CD8-positive, alpha-beta memory T cell (primary cell): ENCODE results near the gene ZNF3. TPM values are rescaled to one million over a fixed set of nuclear protein-coding genes. Genes with fewer than 3 reads are reported as not detected.

Source experiments
- CTCF ChIA-PET: fragments of 350-600 bp; sonication (Branson Sonifier 250); formaldehyde crosslinking; loops from one replicate; lab custom pipeline; 2021; ENCODE audit warnings: antibody characterized with exemption; lab: Charles Lee
- POLR2A ChIA-PET: fragments of 350-600 bp; sonication (Branson Sonifier 250); formaldehyde crosslinking; loops from one replicate; lab custom pipeline; 2021; ENCODE audit warnings: antibody characterized with exemption; lab: Charles Lee
- DNase-seq, 5 donors: peaks; one replicate each; pipeline versions ENCODE4 v3.0.0 to v3.0.0-alpha.2; 2020 to 2022; ENCODE audit warnings: mixed read lengths in 1 of 5
- H3K27ac ChIP-seq: one replicate; pipeline ENCODE4 v1.7.0; 2013; ENCODE audit warnings: low read depth, mild to moderate bottlenecking, low read length, moderate library complexity
- H3K27me3 ChIP-seq: 2 replicates; pipeline ENCODE4 v1.7.0; 2013; ENCODE audit warnings: low read length, mild to moderate bottlenecking; ENCODE audit not compliant: insufficient read depth, poor library complexity, severe bottlenecking
- H3K36me3 ChIP-seq: 2 replicates; pipeline ENCODE4 v1.7.0; 2013; ENCODE audit warnings: mild to moderate bottlenecking, low read length, moderate library complexity; ENCODE audit not compliant: insufficient read depth
- H3K4me1 ChIP-seq: 2 replicates; pipeline ENCODE4 v1.7.0; 2013; ENCODE audit warnings: mild to moderate bottlenecking, low read length, moderate library complexity; ENCODE audit not compliant: insufficient read depth
- H3K4me3 ChIP-seq: 2 replicates; pipeline ENCODE4 v1.7.0; 2013; ENCODE audit warnings: mild to moderate bottlenecking, low read length
- H3K9me3 ChIP-seq: 2 replicates; pipeline ENCODE4 v1.7.0; 2013; ENCODE audit warnings: mild to moderate bottlenecking, low read length
- H3K27ac Mint-ChIP-seq, 8 donors: one replicate each; pipeline ENCODE4 v1.8.0; 2020 to 2021; ENCODE audit warnings: mixed read lengths in 8 of 8, mild to moderate bottlenecking in 6 of 8, inconsistent platforms in 3 of 8, moderate library complexity in 3 of 8
- H3K27me3 Mint-ChIP-seq, 2 donors: one replicate each; pipeline ENCODE4 v1.8.0; 2020 to 2021; ENCODE audit warnings: mixed read lengths in 2 of 2, mild to moderate bottlenecking in 1 of 2, moderate library complexity in 1 of 2
- H3K36me3 Mint-ChIP-seq, 3 donors: one replicate each; pipeline ENCODE4 v1.8.0; 2020 to 2021; ENCODE audit warnings: mixed read lengths in 3 of 3, inconsistent platforms in 1 of 3, mild to moderate bottlenecking in 1 of 3
- H3K4me1 Mint-ChIP-seq, 3 donors: one replicate each; pipeline ENCODE4 v1.8.0; 2020 to 2021; ENCODE audit warnings: mixed read lengths in 3 of 3, inconsistent platforms in 1 of 3, mild to moderate bottlenecking in 1 of 3
- H3K4me3 Mint-ChIP-seq, 7 donors: one replicate each; pipeline ENCODE4 v1.8.0; 2020 to 2021; ENCODE audit warnings: mixed read lengths in 7 of 7, mild to moderate bottlenecking in 6 of 7, moderate library complexity in 4 of 7, inconsistent platforms in 2 of 7
- H3K9me3 Mint-ChIP-seq, 5 donors: one replicate each; pipeline ENCODE4 v1.8.0; 2020 to 2022; ENCODE audit warnings: mixed read lengths in 5 of 5, mild to moderate bottlenecking in 3 of 5, moderate library complexity in 2 of 5, inconsistent platforms in 1 of 5
- polyA plus RNA-seq: library from polyadenylated mRNA; unstranded; fragments of 300-500 nt; fragmentation: Illumina TruSeq; gene quantifications from one replicate; pipeline ENCODE4 v1.2.3, GENCODE V29; 2021
- total RNA-seq, 2 experiments: library from RNA; stranded (reverse); gene quantifications; one replicate each; pipeline ENCODE4 v1.2.3, GENCODE V29; 2021

Gene ZNF3
- total and polyA plus RNA-seq, 3 experiments from 2014 or later: 26.8 to 29.8 (median 27.9) TPM

GRCh38 chr7:100063376-100063775 lies 18.1 kb downstream of the ZNF3 start:
- ChIA-PET CTCF (no interaction called here), POLR2A (no interaction called here)
- Histone ChIP-seq H3K4me3 (no peak overlapping the region), H3K36me3 (peaks cover 4% of the 10 kb centered on the region), H3K27me3 (no peaks in the 10 kb centered on the region), H3K4me1 (no peaks in the 10 kb centered on the region), H3K27ac (no peak overlapping the region), H3K9me3 (no peaks in the 10 kb centered on the region)
- Mint-ChIP-seq H3K9me3 (peaks cover 0 to 2% (median 0%) of the 10 kb centered on the region in 5 donors), H3K27ac (no peak overlapping the region), H3K27me3 (no peaks in the 10 kb centered on the region), H3K36me3 (peaks cover 0 to 61% (median 8%) of the 10 kb centered on the region in 3 donors), H3K4me1 (peaks cover 0 to 4% (median 0%) of the 10 kb centered on the region in 3 donors), H3K4me3 (no peak overlapping the region)
- no peak for DNase-seq

GRCh38 chr7:100061518-100062193 lies 19.9 kb downstream of the ZNF3 start:
- no peaks in the 10 kb centered on the region for H3K27me3 ChIP-seq
- Mint-ChIP-seq H3K27me3 (no peaks in the 10 kb centered on the region), H3K4me1 (peaks cover 0 to 4% (median 0%) of the 10 kb centered on the region in 3 donors), H3K36me3 (peaks cover 0 to 70% (median 10%) of the 10 kb centered on the region in 3 donors), H3K9me3 (no peaks in the 10 kb centered on the region), H3K4me3 (no peak overlapping the region), H3K27ac (peak overlapping the region in 1 of 8 donors; percentile 38)
- peaks cover 11% of the 10 kb centered on the region for H3K36me3 ChIP-seq
- DNase-seq: no peak
- no peaks in the 10 kb centered on the region for H3K4me1 ChIP-seq
- H3K27ac ChIP-seq: no peak overlapping the region
- no peaks in the 10 kb centered on the region for H3K9me3 ChIP-seq
- ChIA-PET POLR2A (no interaction called here), CTCF (interaction anchor here (1.2 kb wide), 1 partner anchor 11 kb away, joined by 3 read pairs; no protein-coding TSS in a partner anchor)
- H3K4me3 ChIP-seq: no peak overlapping the region

GRCh38 chr7:100059251-100059739 lies 22.2 kb downstream of the ZNF3 start:
- ChIA-PET CTCF (no interaction called here), POLR2A (no interaction called here)
- Histone ChIP-seq H3K27me3 (no peaks in the 10 kb centered on the region), H3K27ac (no peak overlapping the region), H3K9me3 (no peaks in the 10 kb centered on the region), H3K4me1 (no peaks in the 10 kb centered on the region), H3K36me3 (peaks cover 11% of the 10 kb centered on the region), H3K4me3 (no peak overlapping the region)
- H3K27ac Mint-ChIP-seq: no peak overlapping the region
- DNase-seq: no peak
- peaks cover 0 to 4% (median 0%) of the 10 kb centered on the region in 3 donors for H3K4me1 Mint-ChIP-seq
- H3K4me3 Mint-ChIP-seq: no peak overlapping the region
- H3K36me3 Mint-ChIP-seq: peaks cover 0 to 56% (median 8%) of the 10 kb centered on the region in 3 donors
- no peaks in the 10 kb centered on the region for H3K9me3 Mint-ChIP-seq
- H3K27me3 Mint-ChIP-seq: no peaks in the 10 kb centered on the region

DNA sequence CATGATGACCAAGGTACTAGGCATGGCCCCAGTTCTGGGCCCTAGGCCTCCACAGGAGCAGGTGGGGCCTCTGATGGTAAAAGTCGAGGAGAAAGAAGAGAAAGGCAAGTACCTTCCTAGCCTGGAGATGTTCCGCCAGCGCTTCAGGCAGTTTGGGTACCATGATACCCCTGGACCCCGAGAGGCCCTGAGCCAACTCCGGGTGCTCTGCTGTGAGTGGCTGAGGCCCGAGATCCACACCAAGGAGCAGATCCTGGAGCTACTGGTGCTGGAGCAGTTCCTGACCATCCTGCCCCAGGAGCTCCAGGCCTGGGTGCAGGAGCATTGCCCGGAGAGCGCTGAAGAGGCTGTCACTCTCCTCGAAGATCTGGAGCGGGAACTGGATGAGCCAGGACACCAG lies 24.5 kb downstream of the ZNF3 start:
- Mint-ChIP-seq H3K9me3 (no peaks in the 10 kb centered on the region), H3K27me3 (no peaks in the 10 kb centered on the region), H3K36me3 (peaks cover 0 to 44% (median 7%) of the 10 kb centered on the region in 3 donors), H3K4me1 (peaks cover 2 to 4% (median 4%) of the 10 kb centered on the region in 3 donors), H3K27ac (no peak overlapping the region), H3K4me3 (no peak overlapping the region)
- H3K4me3 ChIP-seq: no peak overlapping the region
- POLR2A ChIA-PET: no interaction called here
- no peaks in the 10 kb centered on the region for H3K4me1 ChIP-seq
- H3K27ac ChIP-seq: no peak overlapping the region
- CTCF ChIA-PET: interaction anchor here (1.0 kb wide), 1 partner anchor 24 kb away, joined by 3 read pairs; no protein-coding TSS in a partner anchor
- no peak for DNase-seq
- H3K9me3 ChIP-seq: no peaks in the 10 kb centered on the region
- no peaks in the 10 kb centered on the region for H3K27me3 ChIP-seq
- peaks cover 7% of the 10 kb centered on the region for H3K36me3 ChIP-seq

DNA sequence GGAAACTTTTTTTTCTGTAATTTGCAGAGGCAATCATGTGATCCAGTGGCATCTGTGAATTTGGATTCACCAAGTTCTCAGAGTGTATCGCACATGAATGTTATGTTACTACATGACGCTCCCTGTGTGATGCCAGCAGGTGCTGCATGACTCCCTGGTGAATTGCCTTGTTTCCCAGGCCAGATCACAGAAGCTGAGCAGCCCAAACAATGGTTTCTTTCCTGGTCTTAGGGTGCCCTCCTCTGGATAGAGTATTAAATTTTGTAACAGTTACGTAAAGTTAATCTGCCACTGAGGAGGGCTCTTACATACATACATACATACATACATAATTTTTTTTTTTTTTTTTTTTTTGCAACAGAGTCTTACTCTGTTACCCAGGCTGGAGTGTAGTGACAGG lies 28.3 kb downstream of the ZNF3 start:
- H3K36me3 ChIP-seq: peaks cover 7% of the 10 kb centered on the region
- H3K9me3 Mint-ChIP-seq: no peaks in the 10 kb centered on the region
- peaks cover 6% of the 10 kb centered on the region for H3K4me1 ChIP-seq
- peaks cover 0 to 4% of the 10 kb centered on the region in 2 donors for H3K27me3 Mint-ChIP-seq
- peaks cover 0 to 23% (median 4%) of the 10 kb centered on the region in 3 donors for H3K36me3 Mint-ChIP-seq
- H3K4me3 Mint-ChIP-seq: peak overlapping the region in 1 of 7 donors; percentile 72
- POLR2A ChIA-PET: no interaction called here
- CTCF ChIA-PET: interaction anchor here (0.6 to 1.3 kb wide), 6 partner anchors 16 to 1593 kb away, joined by 3 to 5 read pairs (median 3); no protein-coding TSS in a partner anchor
- no peaks in the 10 kb centered on the region for H3K27me3 ChIP-seq
- peak in 2 of 5 donors; percentile 27 to 46 for DNase-seq
- H3K9me3 ChIP-seq: no peaks in the 10 kb centered on the region
- H3K4me1 Mint-ChIP-seq: peaks cover 15 to 29% (median 18%) of the 10 kb centered on the region in 3 donors
- no peak overlapping the region for H3K4me3 ChIP-seq
- no peak overlapping the region for H3K27ac ChIP-seq
- peak overlapping the region in 2 of 8 donors; percentile 27 to 32 for H3K27ac Mint-ChIP-seq

- Mint-ChIP-seq H3K4me3 (peak overlapping the region; percentile 41 to 81 (median 52)), H3K27ac (peak overlapping the region in 7 of 8 donors; percentile 33 to 83 (median 51)), H3K36me3 (peaks cover 0 to 8% (median 2%) of the 10 kb centered on the region in 3 donors), H3K27me3 (peaks cover 0 to 4% of the 10 kb centered on the region in 2 donors), H3K4me1 (peaks cover 15 to 29% (median 18%) of the 10 kb centered on the region in 3 donors), H3K9me3 (no peaks in the 10 kb centered on the region)
- no peak for DNase-seq
- peaks cover 6% of the 10 kb centered on the region for H3K4me1 ChIP-seq
- no peak overlapping the region for H3K27ac ChIP-seq
- POLR2A ChIA-PET: no interaction called here
- no peaks in the 10 kb centered on the region for H3K9me3 ChIP-seq
- no peaks in the 10 kb centered on the region for H3K27me3 ChIP-seq
- H3K36me3 ChIP-seq: no peaks in the 10 kb centered on the region
- no peak overlapping the region for H3K4me3 ChIP-seq
- CTCF ChIA-PET: no interaction called here
Measured at GRCh38 chr7:100051611-100052010, 29.9 kb downstream of the ZNF3 start.

DNA sequence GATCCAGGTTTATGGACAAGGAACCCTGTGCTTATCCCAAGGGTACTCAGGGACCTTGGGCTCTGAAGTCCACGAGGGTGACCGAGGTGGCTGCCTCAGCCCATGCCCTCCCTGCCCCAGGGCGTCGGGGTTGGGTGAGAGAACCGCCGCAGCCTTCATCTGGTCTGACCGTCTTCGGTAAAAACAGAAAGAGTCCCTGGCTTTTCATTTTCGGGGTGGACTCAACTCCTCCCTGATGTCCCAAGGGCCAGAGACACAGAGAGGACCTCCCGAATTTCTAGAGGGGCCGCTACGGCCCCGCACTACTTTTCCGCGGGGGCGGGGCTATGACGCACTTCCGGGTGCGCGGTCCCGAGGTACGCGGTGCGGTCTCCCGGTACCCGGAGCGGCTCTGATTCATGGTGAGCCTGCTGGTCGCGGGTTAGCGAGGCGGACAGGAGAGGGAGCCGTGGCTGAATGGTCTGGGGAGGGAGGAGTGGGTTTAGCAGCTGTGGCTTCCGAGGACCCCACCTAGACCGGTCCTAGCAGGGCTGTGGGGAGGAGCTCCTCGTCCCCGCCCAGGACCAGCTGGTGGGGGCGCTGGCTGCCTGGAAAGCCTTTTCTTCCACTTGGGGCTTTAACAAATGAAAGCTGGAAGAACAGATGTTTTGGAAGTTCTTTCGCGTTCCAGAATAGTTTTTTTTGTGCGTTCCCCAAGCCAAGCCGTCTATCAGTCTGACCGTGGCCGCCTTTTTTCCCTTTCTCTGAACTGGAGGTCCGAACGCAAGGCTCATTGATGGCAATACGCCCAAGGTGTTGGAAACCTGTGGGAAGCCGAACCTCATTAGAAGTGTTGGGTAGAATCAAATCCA lies 31.9 kb downstream of the ZNF3 start, which contains the start of gene ZSCAN21:
ZSCAN21 (plus strand) TSS at position 334 of the 851 bp plus-strand sequence. CDS start 7,233 bp downstream, outside the sequence.
- peak within 1 kb of the TSS; percentile 95 to 98 (median 97) for H3K27ac Mint-ChIP-seq
- H3K4me3 Mint-ChIP-seq: peak within 1 kb of the TSS; percentile 94 to 99 (median 94)
- peak; percentile 70 to 85 (median 76) for DNase-seq
- POLR2A ChIA-PET: interaction anchor here (0.6 to 1.6 kb wide), 4 partner anchors 29 to 98 kb away, joined by 3 to 12 read pairs (median 4); partner anchors contain the start of genes AP4M1 and MCM7
- Histone ChIP-seq H3K27ac (peak within 1 kb of the TSS; percentile 81), H3K4me3 (peak within 1 kb of the TSS; percentile 75), H3K4me1 (peaks cover 6% of the 10 kb centered on the region), H3K36me3 (no peaks in the 10 kb centered on the region), H3K9me3 (no peaks in the 10 kb centered on the region), H3K27me3 (no peaks in the 10 kb centered on the region)
- H3K9me3 Mint-ChIP-seq: no peaks in the 10 kb centered on the region
- peaks cover 0 to 8% (median 2%) of the 10 kb centered on the region in 3 donors for H3K36me3 Mint-ChIP-seq
- peaks cover 0 to 4% of the 10 kb centered on the region in 2 donors for H3K27me3 Mint-ChIP-seq
- peaks cover 15 to 31% (median 18%) of the 10 kb centered on the region in 3 donors for H3K4me1 Mint-ChIP-seq
- CTCF ChIA-PET: interaction anchor here (0.9 to 1.5 kb wide), 7 partner anchors 9 to 130 kb away, joined by 3 to 4 read pairs (median 3); partner anchors contain the start of gene TRIM4
